Loucy (cell line): ENCODE measurements around the gene GLRA3.
A peak's percentile ranks its signal among the peaks of the same experiment; 100 is the strongest.

Source experiments
- H2AFZ ChIP-seq: fragments of 200-600 bp; sonication (generic); 2 replicates; pipeline ENCODE4 v1.6.0; 2016; ENCODE audit warnings: antibody characterized with exemption, mild to moderate bottlenecking, low read length, moderate library complexity
- H3F3A ChIP-seq: fragments of 200-600 bp; 2 replicates; pipeline ENCODE4 v1.6.0; 2016; ENCODE audit warnings: antibody characterized with exemption, low read depth, mild to moderate bottlenecking
- H3K27me3 ChIP-seq: fragments of 200-600 bp; sonication (generic); 2 replicates; pipeline ENCODE4 v1.6.1; 2014; ENCODE audit warnings: low read length, mild to moderate bottlenecking; ENCODE audit not compliant: insufficient read depth, poor library complexity, severe bottlenecking
- H3K36me3 ChIP-seq: fragments of 200-600 bp; sonication (generic); 2 replicates; pipeline ENCODE4 v1.6.1; 2016; ENCODE audit warnings: low read length; ENCODE audit not compliant: insufficient read depth
- H3K4me1 ChIP-seq: fragments of 200-600 bp; sonication (generic); 2 replicates; pipeline ENCODE4 v1.5.1; 2014; ENCODE audit warnings: low read length, mild to moderate bottlenecking; ENCODE audit not compliant: insufficient read depth, poor library complexity, severe bottlenecking
- H3K4me2 ChIP-seq: fragments of 200-600 bp; sonication (generic); 2 replicates; pipeline ENCODE4 v1.6.0; 2014; ENCODE audit warnings: antibody characterized with exemption, low read length, low read depth, mild to moderate bottlenecking; ENCODE audit not compliant: poor library complexity, severe bottlenecking
- H3K4me3 ChIP-seq: fragments of 200-600 bp; sonication (generic); 2 replicates; pipeline ENCODE4 v1.5.1; 2014; ENCODE audit warnings: low read length, mild to moderate bottlenecking, mixed read lengths; ENCODE audit not compliant: poor library complexity, severe bottlenecking
- H3K79me2 ChIP-seq: fragments of 200-600 bp; sonication (generic); 2 replicates; pipeline ENCODE4 v1.6.1; 2014; ENCODE audit warnings: low read length; ENCODE audit not compliant: insufficient read depth
- H3K9ac ChIP-seq: fragments of 200-600 bp; sonication (generic); 2 replicates; pipeline ENCODE4 v1.6.0; 2014; ENCODE audit warnings: mild to moderate bottlenecking, low read depth, low read length, moderate library complexity; ENCODE audit not compliant: poor library complexity, severe bottlenecking
- H3K9me2 ChIP-seq: fragments of 200-600 bp; sonication (generic); replicated peaks from 2 replicates; pipeline ENCODE4 v1.6.1; 2016; ENCODE audit warnings: low read depth, low read length, mixed read lengths
- H3K9me3 ChIP-seq: fragments of 200-600 bp; sonication (generic); 2 replicates; pipeline ENCODE4 v1.6.1; 2014; ENCODE audit warnings: mild to moderate bottlenecking, antibody characterized with exemption, low read length, low read depth; ENCODE audit not compliant: insufficient read depth
- H4K20me1 ChIP-seq: fragments of 200-600 bp; sonication (generic); 2 replicates; pipeline ENCODE4 v1.6.0; 2014; ENCODE audit warnings: antibody characterized with exemption, low read length, mild to moderate bottlenecking; ENCODE audit not compliant: insufficient read depth, poor library complexity, severe bottlenecking
- EZH2phosphoT487 ChIP-seq: fragments of 200-600 bp; IDR thresholded peaks from 2 replicates; pipeline ENCODE4 v1.6.1; 2018; ENCODE audit warnings: antibody characterized with exemption, mild to moderate bottlenecking, moderate library complexity, borderline replicate concordance
- TF ChIP-seq, protein P1 (sequence below): fragments of 200-600 bp; sonication (generic); conservative IDR thresholded peaks from 2 replicates; pipeline ENCODE4 v1.5.1; 2014; ENCODE audit warnings: mild to moderate bottlenecking, antibody characterized with exemption, low read length

Gene GLRA3

DNA sequence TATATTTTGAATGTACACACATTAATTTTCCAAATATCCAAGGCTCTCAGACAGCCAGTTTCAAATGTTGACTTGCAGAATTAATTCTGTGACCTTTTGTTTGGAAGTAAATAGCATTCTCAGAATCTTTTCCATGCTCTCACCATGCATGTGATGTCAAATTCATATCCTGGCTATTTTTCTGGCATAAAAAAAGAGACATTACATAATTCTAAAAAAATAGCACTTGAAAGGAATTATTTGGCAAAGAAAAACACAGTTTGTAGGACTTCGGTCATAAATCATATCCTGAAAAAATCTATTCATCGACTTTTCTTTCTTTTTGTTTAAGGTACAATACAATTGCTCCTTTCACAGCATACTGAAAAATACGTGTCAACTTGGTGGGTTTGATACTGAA, 111.2 kb downstream of the GLRA3 start:
- H3K4me3 ChIP-seq, result no peak overlapping the region
- no peak overlapping the region for H3K9ac ChIP-seq
- no peaks in the 10 kb centered on the region for H3F3A ChIP-seq
- no peaks in the 10 kb centered on the region for H3K79me2 ChIP-seq
- H3K4me2 ChIP-seq, result no peak overlapping the region
- peaks cover 3% of the 10 kb centered on the region for H3K4me1 ChIP-seq
- H3K36me3 ChIP-seq, result no peaks in the 10 kb centered on the region
- no peak for TF ChIP-seq EZH2phosphoT487
- TF ChIP-seq, protein P1, sequence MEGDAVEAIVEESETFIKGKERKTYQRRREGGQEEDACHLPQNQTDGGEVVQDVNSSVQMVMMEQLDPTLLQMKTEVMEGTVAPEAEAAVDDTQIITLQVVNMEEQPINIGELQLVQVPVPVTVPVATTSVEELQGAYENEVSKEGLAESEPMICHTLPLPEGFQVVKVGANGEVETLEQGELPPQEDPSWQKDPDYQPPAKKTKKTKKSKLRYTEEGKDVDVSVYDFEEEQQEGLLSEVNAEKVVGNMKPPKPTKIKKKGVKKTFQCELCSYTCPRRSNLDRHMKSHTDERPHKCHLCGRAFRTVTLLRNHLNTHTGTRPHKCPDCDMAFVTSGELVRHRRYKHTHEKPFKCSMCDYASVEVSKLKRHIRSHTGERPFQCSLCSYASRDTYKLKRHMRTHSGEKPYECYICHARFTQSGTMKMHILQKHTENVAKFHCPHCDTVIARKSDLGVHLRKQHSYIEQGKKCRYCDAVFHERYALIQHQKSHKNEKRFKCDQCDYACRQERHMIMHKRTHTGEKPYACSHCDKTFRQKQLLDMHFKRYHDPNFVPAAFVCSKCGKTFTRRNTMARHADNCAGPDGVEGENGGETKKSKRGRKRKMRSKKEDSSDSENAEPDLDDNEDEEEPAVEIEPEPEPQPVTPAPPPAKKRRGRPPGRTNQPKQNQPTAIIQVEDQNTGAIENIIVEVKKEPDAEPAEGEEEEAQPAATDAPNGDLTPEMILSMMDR, result no peak
- H2AFZ ChIP-seq, result no peak overlapping the region
- H4K20me1 ChIP-seq, result no peaks in the 10 kb centered on the region
- no peaks in the 10 kb centered on the region for H3K27me3 ChIP-seq
- H3K9me3 ChIP-seq, result no peaks in the 10 kb centered on the region
- no peaks in the 10 kb centered on the region for H3K9me2 ChIP-seq

DNA sequence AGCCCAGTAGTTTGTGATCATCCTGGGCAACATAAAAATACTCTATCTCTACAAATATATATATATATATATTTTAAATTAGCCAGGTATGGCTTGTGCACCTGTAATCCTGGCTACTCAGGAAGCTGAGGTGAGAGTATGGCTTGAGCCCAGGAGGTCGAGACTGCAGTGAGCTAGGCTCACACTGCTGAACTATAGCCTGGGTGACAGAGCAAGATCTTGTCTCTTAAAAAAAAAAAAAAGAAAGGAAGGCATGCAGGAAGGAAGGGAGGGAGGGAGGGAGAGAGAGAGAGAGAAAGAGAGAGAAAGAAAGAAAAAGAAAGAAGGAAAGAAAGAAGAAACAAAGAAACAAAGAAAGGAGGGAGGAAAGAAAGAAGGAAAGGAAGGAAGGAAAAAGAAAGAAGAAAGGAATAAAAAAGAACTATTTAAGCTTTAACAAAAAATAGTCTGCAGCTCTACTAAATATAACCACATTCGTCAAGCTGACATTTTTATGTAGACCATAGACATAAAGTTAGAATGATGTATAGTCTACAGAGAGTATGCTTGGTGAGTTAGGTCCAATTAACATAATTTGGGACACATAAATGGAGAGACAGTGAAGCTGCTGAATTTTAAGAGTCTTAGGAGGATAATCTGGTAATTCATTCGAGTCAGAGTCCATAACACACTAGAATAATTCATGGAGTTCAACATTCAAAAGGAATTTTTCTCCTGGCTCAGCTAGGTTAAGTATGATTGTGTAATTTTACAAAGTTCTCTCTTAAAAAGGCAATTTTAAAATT, 111.9 kb downstream of the GLRA3 start:
- Histone ChIP-seq H3K4me1 (peaks cover 3% of the 10 kb centered on the region), H3K36me3 (no peaks in the 10 kb centered on the region), H3F3A (no peaks in the 10 kb centered on the region), H3K9me3 (no peaks in the 10 kb centered on the region), H3K4me2 (no peak overlapping the region), H3K9ac (no peak overlapping the region), H3K4me3 (no peak overlapping the region), H3K27me3 (no peaks in the 10 kb centered on the region), H2AFZ (0 out of 2 replicates have a peak overlapping the region, but pooled peaks have one; percentile 46), H3K79me2 (no peaks in the 10 kb centered on the region), H4K20me1 (no peaks in the 10 kb centered on the region), H3K9me2 (no peaks in the 10 kb centered on the region)
- TF ChIP-seq, protein P1, result no peak
- no peak for TF ChIP-seq EZH2phosphoT487

DNA sequence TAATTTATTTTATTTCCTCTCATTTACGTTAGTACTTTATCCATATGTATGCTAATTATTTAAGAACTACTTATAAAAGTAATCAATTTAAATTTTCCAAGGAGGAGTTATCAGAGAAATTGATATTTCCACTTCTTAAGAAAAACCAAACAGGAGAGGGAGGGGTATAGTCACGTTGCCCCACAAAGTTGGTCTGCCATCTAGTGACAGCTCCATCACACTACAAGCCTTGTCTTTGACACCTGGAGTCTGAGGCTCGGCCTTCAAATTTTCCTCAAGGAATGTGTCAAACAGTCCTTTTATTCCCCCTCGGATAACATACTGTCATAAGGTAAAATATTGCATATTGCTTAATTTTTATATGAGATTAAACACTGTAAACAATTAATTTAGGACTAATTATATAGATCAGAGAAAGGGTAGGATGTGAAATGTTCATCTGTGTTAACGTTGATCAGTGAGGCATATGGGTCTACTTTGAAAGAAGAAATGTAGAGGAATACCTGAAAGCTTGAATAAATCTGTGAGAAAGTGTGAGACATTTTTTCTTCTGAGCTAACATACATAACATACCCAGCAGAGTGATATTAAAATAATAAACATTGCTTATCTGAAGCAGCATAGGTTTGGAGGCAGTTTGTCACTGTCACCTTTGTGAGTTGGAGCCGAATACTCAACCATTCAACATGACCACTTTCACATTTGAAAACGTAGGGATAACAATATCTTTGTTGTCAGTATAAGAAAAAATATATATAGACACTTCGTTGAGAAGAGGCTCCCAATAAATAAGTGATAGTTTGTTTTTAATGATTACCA, 114.4 kb downstream of the GLRA3 start:
- Histone ChIP-seq H3K4me1 (peaks cover 3% of the 10 kb centered on the region), H3K4me2 (no peak overlapping the region), H3K9me2 (no peaks in the 10 kb centered on the region), H3K79me2 (no peaks in the 10 kb centered on the region), H3K9ac (no peak overlapping the region), H3K36me3 (no peaks in the 10 kb centered on the region), H4K20me1 (no peaks in the 10 kb centered on the region), H2AFZ (no peak overlapping the region), H3F3A (no peaks in the 10 kb centered on the region), H3K4me3 (no peak overlapping the region), H3K9me3 (no peaks in the 10 kb centered on the region), H3K27me3 (no peaks in the 10 kb centered on the region)
- TF ChIP-seq EZH2phosphoT487, result no peak
- TF ChIP-seq, protein P1, result peak; percentile 88
